Stimulated activated naive CD8-positive, alpha-beta T cell treated with anti-CD3 and anti-CD28 coated beads, Interleukin-15, amount 100 ng/mL, for 72 hours (primary cell): ENCODE data around the gene PAX8.

ENCODE experiments used
- ATAC-seq: fragments of 150-1000 bp; cut with Tn5 transposase; 2 replicates; pipeline ENCODE4 v1.10.0; 2021; ENCODE audit warnings: mild to moderate bottlenecking, moderate library complexity
- DNase-seq, 2 donors: peaks; one replicate each; pipeline ENCODE4 v3.0.0; 2021 to 2022
- H3K27ac Mint-ChIP-seq, 2 donors: one replicate each; pipeline ENCODE4 v1.8.0; 2022; ENCODE audit warnings: mild to moderate bottlenecking in 2 of 2, mixed read lengths in 2 of 2, moderate library complexity in 2 of 2
- H3K27me3 Mint-ChIP-seq: one replicate; pipeline ENCODE4 v1.8.0; 2022; ENCODE audit warnings: mixed read lengths
- H3K4me1 Mint-ChIP-seq: one replicate; pipeline ENCODE4 v1.8.0; 2022; ENCODE audit warnings: mild to moderate bottlenecking, mixed read lengths
- H3K4me3 Mint-ChIP-seq, 2 donors: one replicate each; pipeline ENCODE4 v1.8.0; 2022; ENCODE audit warnings: mild to moderate bottlenecking in 2 of 2, mixed read lengths in 2 of 2, moderate library complexity in 1 of 2
- H3K9me3 Mint-ChIP-seq, 2 donors: one replicate each; pipeline ENCODE4 v1.8.0; 2022; ENCODE audit warnings: mixed read lengths in 2 of 2

The PAX8 gene

GRCh38 chr2:113258471-113259147 is 20.1 kb downstream of the PAX8 start:
- no peak for ATAC-seq
- no peak overlapping the region for H3K4me3 Mint-ChIP-seq

GRCh38 chr2:113257516-113258264 is 21.0 kb downstream of the PAX8 start:
- peaks cover 54% of the 10 kb centered on the region for H3K4me1 Mint-ChIP-seq
- no peak for DNase-seq
- no peaks in the 10 kb centered on the region for H3K9me3 Mint-ChIP-seq
- H3K27ac Mint-ChIP-seq, result no peak overlapping the region
- no peaks in the 10 kb centered on the region for H3K27me3 Mint-ChIP-seq
- ATAC-seq, result no peak
- H3K4me3 Mint-ChIP-seq, result no peak overlapping the region

More at GRCh38 chr2:113258471-113259147, 20.1 kb downstream of the PAX8 start:
- H3K27me3 Mint-ChIP-seq, result no peaks in the 10 kb centered on the region
- no peak for DNase-seq
- H3K27ac Mint-ChIP-seq, result no peak overlapping the region
- H3K4me1 Mint-ChIP-seq, result peaks cover 45% of the 10 kb centered on the region
- H3K9me3 Mint-ChIP-seq, result no peaks in the 10 kb centered on the region

- H3K27me3 Mint-ChIP-seq, result no peaks in the 10 kb centered on the region
- no peak overlapping the region for H3K4me3 Mint-ChIP-seq
- peak overlapping the region in 1 of 2 donors; percentile 69 for H3K27ac Mint-ChIP-seq
- no peak for ATAC-seq
- no peaks in the 10 kb centered on the region for H3K9me3 Mint-ChIP-seq
- H3K4me1 Mint-ChIP-seq, result peaks cover 67% of the 10 kb centered on the region
- no peak for DNase-seq
These were observed 23.3 kb downstream of the PAX8 start for GRCh38 chr2:113255140-113256070.

GRCh38 chr2:113253453-113253852 is 25.3 kb downstream of the PAX8 start:
- no peak overlapping the region for H3K4me3 Mint-ChIP-seq
- H3K27ac Mint-ChIP-seq, result no peak overlapping the region
- no peak for DNase-seq

GRCh38 chr2:113252047-113252590 is 26.6 kb downstream of the PAX8 start:
- DNase-seq, result no peak
- ATAC-seq, result no peak
- H3K27me3 Mint-ChIP-seq, result no peaks in the 10 kb centered on the region
- peak overlapping the region in 1 of 2 donors; percentile 20 for H3K4me3 Mint-ChIP-seq
- H3K4me1 Mint-ChIP-seq, result peaks cover 70% of the 10 kb centered on the region
- H3K9me3 Mint-ChIP-seq, result no peaks in the 10 kb centered on the region
- H3K27ac Mint-ChIP-seq, result no peak overlapping the region

More at GRCh38 chr2:113253453-113253852, 25.3 kb downstream of the PAX8 start:
- no peak for ATAC-seq
- Mint-ChIP-seq H3K9me3 (no peaks in the 10 kb centered on the region), H3K4me1 (peaks cover 74% of the 10 kb centered on the region), H3K27me3 (no peaks in the 10 kb centered on the region)

GRCh38 chr2:113251118-113251517 is 27.6 kb downstream of the PAX8 start:
- Mint-ChIP-seq H3K9me3 (no peaks in the 10 kb centered on the region), H3K4me1 (peaks cover 65% of the 10 kb centered on the region), H3K4me3 (peak overlapping the region in 1 of 2 donors; percentile 45), H3K27me3 (no peaks in the 10 kb centered on the region), H3K27ac (peak overlapping the region; percentile 36 to 55)
- ATAC-seq (peak; percentile 76), DNase-seq (peak; percentile 21 to 47)

GRCh38 chr2:113248997-113249770 is 29.5 kb downstream of the PAX8 start:
- Mint-ChIP-seq H3K27ac (no peak overlapping the region), H3K4me1 (peaks cover 48% of the 10 kb centered on the region), H3K4me3 (no peak overlapping the region)

GRCh38 chr2:113246606-113247005 is 32.1 kb downstream of the PAX8 start:
- Mint-ChIP-seq H3K4me1 (peaks cover 24% of the 10 kb centered on the region), H3K9me3 (no peaks in the 10 kb centered on the region), H3K27me3 (no peaks in the 10 kb centered on the region), H3K4me3 (no peak overlapping the region), H3K27ac (no peak overlapping the region)
- ATAC-seq (no peak), DNase-seq (no peak)

More at GRCh38 chr2:113248997-113249770, 29.5 kb downstream of the PAX8 start:
- Mint-ChIP-seq H3K27me3 (no peaks in the 10 kb centered on the region), H3K9me3 (no peaks in the 10 kb centered on the region)
- ATAC-seq, result peak; percentile 58
- peak; percentile 72 to 74 for DNase-seq

- DNase-seq (no peak), ATAC-seq (no peak)
- H3K27me3 Mint-ChIP-seq, result no peaks in the 10 kb centered on the region
- H3K27ac Mint-ChIP-seq, result no peak overlapping the region
- H3K9me3 Mint-ChIP-seq, result no peaks in the 10 kb centered on the region
- peaks cover 24% of the 10 kb centered on the region for H3K4me1 Mint-ChIP-seq
- H3K4me3 Mint-ChIP-seq, result no peak overlapping the region
These were observed 33.4 kb downstream of the PAX8 start for GRCh38 chr2:113245276-113245711.

- H3K9me3 Mint-ChIP-seq, result no peaks in the 10 kb centered on the region
- H3K4me1 Mint-ChIP-seq, result peaks cover 16% of the 10 kb centered on the region
- DNase-seq (no peak), ATAC-seq (no peak)
- no peak overlapping the region for H3K4me3 Mint-ChIP-seq
- no peaks in the 10 kb centered on the region for H3K27me3 Mint-ChIP-seq
- no peak overlapping the region for H3K27ac Mint-ChIP-seq
These were observed 36.4 kb downstream of the PAX8 start for GRCh38 chr2:113242327-113242726.

- H3K4me3 Mint-ChIP-seq, result no peak overlapping the region
- no peaks in the 10 kb centered on the region for H3K27me3 Mint-ChIP-seq
- ATAC-seq (peak; percentile 86), DNase-seq (peak in 1 of 2 donors; percentile 45)
- peak overlapping the region in 1 of 2 donors; percentile 6 for H3K27ac Mint-ChIP-seq
- H3K9me3 Mint-ChIP-seq, result no peaks in the 10 kb centered on the region
- peaks cover 16% of the 10 kb centered on the region for H3K4me1 Mint-ChIP-seq
These were observed 37.5 kb downstream of the PAX8 start for GRCh38 chr2:113240915-113241911.

- no peaks in the 10 kb centered on the region for H3K9me3 Mint-ChIP-seq
- no peaks in the 10 kb centered on the region for H3K27me3 Mint-ChIP-seq
- DNase-seq (no peak), ATAC-seq (peak; percentile 35)
- peaks cover 16% of the 10 kb centered on the region for H3K4me1 Mint-ChIP-seq
- H3K4me3 Mint-ChIP-seq, result no peak overlapping the region
- H3K27ac Mint-ChIP-seq, result no peak overlapping the region
These were observed 38.4 kb downstream of the PAX8 start for GRCh38 chr2:113240150-113240914.
